ENCODE results near the gene IGFBP4. TPM values are rescaled to one million over a fixed set of nuclear protein-coding genes. Genes with fewer than 3 reads are reported as not detected.

The IGFBP4 gene
- total and polyA plus RNA-seq, 4 experiments from 2014 or later, result 3.3 to 6.1 (median 5.5) TPM

GRCh38 chr17:40495140-40495539 is 51.9 kb downstream of the IGFBP4 start:
- H3K9me3 Mint-ChIP-seq, result no peaks in the 10 kb centered on the region
- Histone ChIP-seq H3K9me3 (ENCODE audit: control insufficient read depth in 1 of 2, low read length in 2 of 2) (no peaks in the 10 kb centered on the region), H3K36me3 (ENCODE audit: insufficient read depth, low read length) (no peaks in the 10 kb centered on the region), H3K27me3 (ENCODE audit: insufficient read depth, low read length) (no peaks in the 10 kb centered on the region), H3K4me3 (ENCODE audit: low read length in 2 of 2) (no peak overlapping the region), H3K4me1 (ENCODE audit: insufficient read depth, low read length) (peaks cover 21% of the 10 kb centered on the region), H3K27ac (ENCODE audit: low read depth, low read length) (no peak overlapping the region)
- H3K36me3 Mint-ChIP-seq, result no peaks in the 10 kb centered on the region
- H3K27me3 Mint-ChIP-seq, result no peaks in the 10 kb centered on the region
- peaks cover 9 to 19% (median 14%) of the 10 kb centered on the region in 4 donors for H3K4me1 Mint-ChIP-seq
- intact Hi-C loops (cut with micrococcal nuclease), result no loop called here
- no peak overlapping the region for H3K4me3 Mint-ChIP-seq
- POLR2A ChIA-PET (ENCODE audit: partially characterized antibody), result interaction anchor here (0.6 to 1.3 kb wide), 3 partner anchors 15 to 65 kb away, joined by 3 to 4 read pairs (median 3); no protein-coding TSS in a partner anchor
- DNase-seq, result no peak
- H3K27ac Mint-ChIP-seq, result no peak overlapping the region
- CTCF ChIA-PET (ENCODE audit: partially characterized antibody), result interaction anchor here (1.2 to 2.9 kb wide), 3 partner anchors 19 to 65 kb away, joined by 6 to 14 read pairs (median 10); no protein-coding TSS in a partner anchor

- POLR2A ChIA-PET (ENCODE audit: partially characterized antibody), result interaction anchor here (0.8 kb wide), 1 partner anchor 16 kb away, joined by 3 read pairs; no protein-coding TSS in a partner anchor
Measured at GRCh38 chr17:40496170-40496569, 52.9 kb downstream of the IGFBP4 start.

GRCh38 chr17:40496634-40497420 is 53.6 kb downstream of the IGFBP4 start:
- no peaks in the 10 kb centered on the region for H3K36me3 ChIP-seq (ENCODE audit: insufficient read depth, low read length)
- no peak overlapping the region for H3K4me3 Mint-ChIP-seq
- peak overlapping the region in 1 of 7 donors; percentile 48 for H3K27ac Mint-ChIP-seq
- no peaks in the 10 kb centered on the region for H3K9me3 ChIP-seq (ENCODE audit: control insufficient read depth in 1 of 2, low read length in 2 of 2)
- H3K4me1 Mint-ChIP-seq, result peaks cover 0 to 3% (median 2%) of the 10 kb centered on the region in 4 donors
- H3K27me3 ChIP-seq (ENCODE audit: insufficient read depth, low read length), result no peaks in the 10 kb centered on the region
- H3K4me3 ChIP-seq (ENCODE audit: low read length in 2 of 2), result no peak overlapping the region
- ChIA-PET CTCF (ENCODE audit: partially characterized antibody) (interaction anchor here (1.0 to 2.9 kb wide), 4 partner anchors 20 to 45 kb away, joined by 3 to 14 read pairs (median 7); no protein-coding TSS in a partner anchor), POLR2A (ENCODE audit: partially characterized antibody) (interaction anchor here (0.6 to 0.8 kb wide), 2 partner anchors 16 to 108 kb away, joined by 3 read pairs; no protein-coding TSS in a partner anchor)
- intact Hi-C loops (cut with micrococcal nuclease), result no loop called here
- peaks cover 6% of the 10 kb centered on the region for H3K4me1 ChIP-seq (ENCODE audit: insufficient read depth, low read length)
- H3K27me3 Mint-ChIP-seq, result no peaks in the 10 kb centered on the region
- no peaks in the 10 kb centered on the region for H3K9me3 Mint-ChIP-seq
- DNase-seq, result no peak
- no peaks in the 10 kb centered on the region for H3K36me3 Mint-ChIP-seq
- H3K27ac ChIP-seq (ENCODE audit: low read depth, low read length), result no peak overlapping the region

More at GRCh38 chr17:40496170-40496569, 52.9 kb downstream of the IGFBP4 start:
- Mint-ChIP-seq H3K9me3 (no peaks in the 10 kb centered on the region), H3K4me3 (no peak overlapping the region), H3K27me3 (no peaks in the 10 kb centered on the region), H3K27ac (no peak overlapping the region), H3K36me3 (no peaks in the 10 kb centered on the region), H3K4me1 (peaks cover under 1 to 8% (median 6%) of the 10 kb centered on the region in 4 donors)
- intact Hi-C loops (cut with micrococcal nuclease), result no loop called here
- CTCF ChIA-PET (ENCODE audit: partially characterized antibody), result interaction anchor here (2.7 to 2.9 kb wide), 2 partner anchors 20 to 36 kb away, joined by 10 to 14 read pairs; no protein-coding TSS in a partner anchor
- no peak for DNase-seq
- H3K9me3 ChIP-seq (ENCODE audit: control insufficient read depth in 1 of 2, low read length in 2 of 2), result no peaks in the 10 kb centered on the region
- no peaks in the 10 kb centered on the region for H3K27me3 ChIP-seq (ENCODE audit: insufficient read depth, low read length)
- no peaks in the 10 kb centered on the region for H3K36me3 ChIP-seq (ENCODE audit: insufficient read depth, low read length)
- no peak overlapping the region for H3K27ac ChIP-seq (ENCODE audit: low read depth, low read length)
- H3K4me3 ChIP-seq (ENCODE audit: low read length in 2 of 2), result no peak overlapping the region
- peaks cover 10% of the 10 kb centered on the region for H3K4me1 ChIP-seq (ENCODE audit: insufficient read depth, low read length)

GRCh38 chr17:40497695-40498094 is 54.4 kb downstream of the IGFBP4 start:
- Mint-ChIP-seq H3K9me3 (no peaks in the 10 kb centered on the region), H3K27me3 (no peaks in the 10 kb centered on the region), H3K4me1 (peaks cover 0 to 3% (median 0%) of the 10 kb centered on the region in 4 donors), H3K36me3 (no peaks in the 10 kb centered on the region), H3K27ac (no peak overlapping the region), H3K4me3 (no peak overlapping the region)
- ChIA-PET POLR2A (ENCODE audit: partially characterized antibody) (interaction anchor here (0.6 to 1.4 kb wide), 7 partner anchors 17 to 824 kb away, joined by 3 to 4 read pairs (median 3); no protein-coding TSS in a partner anchor), CTCF (ENCODE audit: partially characterized antibody) (interaction anchor here (1.0 to 1.2 kb wide), 5 partner anchors 21 to 46 kb away, joined by 3 to 5 read pairs (median 4); no protein-coding TSS in a partner anchor)
- H3K4me3 ChIP-seq (ENCODE audit: low read length in 2 of 2), result no peak overlapping the region
- no peak for DNase-seq
- no peaks in the 10 kb centered on the region for H3K27me3 ChIP-seq (ENCODE audit: insufficient read depth, low read length)
- no peaks in the 10 kb centered on the region for H3K9me3 ChIP-seq (ENCODE audit: control insufficient read depth in 1 of 2, low read length in 2 of 2)
- no peak overlapping the region for H3K27ac ChIP-seq (ENCODE audit: low read depth, low read length)
- intact Hi-C loops (cut with micrococcal nuclease), result no loop called here
- H3K36me3 ChIP-seq (ENCODE audit: insufficient read depth, low read length), result no peaks in the 10 kb centered on the region
- no peaks in the 10 kb centered on the region for H3K4me1 ChIP-seq (ENCODE audit: insufficient read depth, low read length)

- Histone ChIP-seq H3K36me3 (ENCODE audit: insufficient read depth, low read length) (no peaks in the 10 kb centered on the region), H3K9me3 (ENCODE audit: control insufficient read depth in 1 of 2, low read length in 2 of 2) (no peaks in the 10 kb centered on the region), H3K4me3 (ENCODE audit: low read length in 2 of 2) (no peak overlapping the region), H3K4me1 (ENCODE audit: insufficient read depth, low read length) (no peaks in the 10 kb centered on the region), H3K27me3 (ENCODE audit: insufficient read depth, low read length) (no peaks in the 10 kb centered on the region), H3K27ac (ENCODE audit: low read depth, low read length) (no peak overlapping the region)
- DNase-seq, result no peak
- intact Hi-C loops (cut with micrococcal nuclease), result no loop called here
- H3K9me3 Mint-ChIP-seq, result no peaks in the 10 kb centered on the region
- H3K4me3 Mint-ChIP-seq, result no peak overlapping the region
- CTCF ChIA-PET (ENCODE audit: partially characterized antibody), result interaction anchor here (1.0 to 1.2 kb wide), 4 partner anchors 22 to 35 kb away, joined by 3 to 5 read pairs (median 4); no protein-coding TSS in a partner anchor
- H3K36me3 Mint-ChIP-seq, result no peaks in the 10 kb centered on the region
- no peaks in the 10 kb centered on the region for H3K27me3 Mint-ChIP-seq
- no peak overlapping the region for H3K27ac Mint-ChIP-seq
- POLR2A ChIA-PET (ENCODE audit: partially characterized antibody), result interaction anchor here (0.6 to 1.4 kb wide), 6 partner anchors 16 to 823 kb away, joined by 3 to 4 read pairs (median 3); no protein-coding TSS in a partner anchor
- peaks cover 0 to 3% (median 0%) of the 10 kb centered on the region in 4 donors for H3K4me1 Mint-ChIP-seq
Measured at GRCh38 chr17:40498281-40499084, 55.2 kb downstream of the IGFBP4 start.

- H3K27ac ChIP-seq (ENCODE audit: low read depth, low read length), result no peak overlapping the region
- peaks cover 0 to 3% (median 0%) of the 10 kb centered on the region in 4 donors for H3K4me1 Mint-ChIP-seq
- POLR2A ChIA-PET (ENCODE audit: partially characterized antibody), result no interaction called here
- H3K4me1 ChIP-seq (ENCODE audit: insufficient read depth, low read length), result no peaks in the 10 kb centered on the region
- H3K4me3 Mint-ChIP-seq, result no peak overlapping the region
- no peaks in the 10 kb centered on the region for H3K9me3 ChIP-seq (ENCODE audit: control insufficient read depth in 1 of 2, low read length in 2 of 2)
- no peaks in the 10 kb centered on the region for H3K9me3 Mint-ChIP-seq
- H3K36me3 Mint-ChIP-seq, result no peaks in the 10 kb centered on the region
- CTCF ChIA-PET (ENCODE audit: partially characterized antibody), result interaction anchor here (1.0 kb wide), 1 partner anchor 23 kb away, joined by 3 read pairs; no protein-coding TSS in a partner anchor
- no peak overlapping the region for H3K4me3 ChIP-seq (ENCODE audit: low read length in 2 of 2)
- no peaks in the 10 kb centered on the region for H3K27me3 Mint-ChIP-seq
- no peak for DNase-seq
- H3K36me3 ChIP-seq (ENCODE audit: insufficient read depth, low read length), result no peaks in the 10 kb centered on the region
- intact Hi-C loops (cut with micrococcal nuclease), result no loop called here
- H3K27me3 ChIP-seq (ENCODE audit: insufficient read depth, low read length), result no peaks in the 10 kb centered on the region
- H3K27ac Mint-ChIP-seq, result no peak overlapping the region
Measured at GRCh38 chr17:40499551-40500189, 56.4 kb downstream of the IGFBP4 start.
